ENCODE results near the gene KCND2. TPM values are rescaled to one million over a fixed set of nuclear protein-coding genes. Genes with fewer than 3 reads are reported as not detected.

Gene KCND2
- total and polyA plus RNA-seq, 2 of the 4 experiments (the other 2 are of a cell fraction), result under 0.01 TPM; not detected in 1

DNA sequence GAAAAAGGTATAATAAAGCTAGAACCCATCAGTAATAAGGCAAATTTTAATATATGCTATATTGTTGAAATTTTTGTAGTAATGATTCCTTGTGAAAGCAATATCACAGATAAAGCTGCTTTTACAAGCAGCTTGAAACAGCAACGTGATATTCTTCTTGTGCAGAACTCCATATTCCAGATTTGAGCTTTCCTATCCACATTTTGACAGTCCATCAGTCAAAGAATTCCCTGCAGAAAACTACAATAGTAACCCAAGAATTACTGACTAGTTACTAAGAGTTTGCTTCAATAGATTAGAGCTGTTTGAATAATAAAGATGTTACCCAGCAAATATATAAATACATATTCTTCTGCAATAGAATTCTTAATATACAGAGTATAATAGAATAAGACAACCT is 291.2 kb downstream of the KCND2 start:
- Histone ChIP-seq H3K36me3 (ENCODE audit: control insufficient read depth, insufficient read depth, low read length) (no peaks in the 10 kb centered on the region), H3K4me2 (ENCODE audit: low read depth, low read length) (no peak overlapping the region), H3K4me1 (ENCODE audit: control insufficient read depth, insufficient read depth, low read length) (no peaks in the 10 kb centered on the region), H2AK5ac (ENCODE audit: low read depth, low read length) (no peak overlapping the region), H2BK5ac (ENCODE audit: low read depth, low read length, poor library complexity, severe bottlenecking) (no peak overlapping the region), H3K56ac (ENCODE audit: extremely low read depth, insufficient read depth, low read length) (no peak overlapping the region), H3K27me3 (ENCODE audit: control insufficient read depth, insufficient read depth, low read length) (no peaks in the 10 kb centered on the region; the same call in 1 of the 2 replicates), H2BK15ac (ENCODE audit: low read depth, low read length) (no peak overlapping the region), H3K27ac (ENCODE audit: insufficient read depth, low read length) (no peak overlapping the region), H3K23ac (ENCODE audit: low read depth, low read length) (no peak overlapping the region), H3K4me3 (ENCODE audit: insufficient read depth, low read depth, low read length) (no peak overlapping the region), H4K5ac (ENCODE audit: low read depth, low read length) (no peak overlapping the region), H2AFZ (replicated peaks; ENCODE audit: low read length, poor library complexity) (no peak overlapping the region), H3K9me1 (ENCODE audit: insufficient read depth, low read length) (no peaks in the 10 kb centered on the region), H3K18ac (ENCODE audit: low read depth, low read length) (no peak overlapping the region), H4K8ac (ENCODE audit: low read depth in 2 of 2, low read length in 2 of 2) (no peak overlapping the region), H2AK9ac (replicated peaks; ENCODE audit: low read depth, low read length, poor library complexity) (no peak overlapping the region), H3K79me1 (ENCODE audit: low read depth in 1 of 2, low read length in 2 of 2) (no peaks in the 10 kb centered on the region), H3K9ac (ENCODE audit: low read depth, low read length) (no peak overlapping the region), H3K14ac (replicated peaks; ENCODE audit: low read depth, low read length) (no peak overlapping the region), H3K9me3 (ENCODE audit: control insufficient read depth, insufficient read depth, low read length) (no peaks in the 10 kb centered on the region), H2BK20ac (ENCODE audit: low read depth, low read length) (no peak overlapping the region), H4K91ac (ENCODE audit: insufficient read depth, low read depth, low read length) (no peak overlapping the region), H2BK120ac (ENCODE audit: low read depth, low read length) (no peak overlapping the region), H3K4ac (ENCODE audit: low read depth, low read length) (no peak overlapping the region), H4K20me1 (ENCODE audit: insufficient read depth, low read length) (no peaks in the 10 kb centered on the region)
- intact Hi-C loops (cut with micrococcal nuclease) (no loop called here), dilution Hi-C loops (cut with HindIII; ENCODE audit: low sequenced_read_pairs, unreplicated experiment) (no loop called here), in situ Hi-C loops (cut with MboI; ENCODE audit: low sequenced_read_pairs) (no loop called here)
- ChIA-PET CTCF (no interaction called here), POLR2A (ENCODE audit: unreplicated experiment) (no interaction called here)
- BruUV-seq (replicated peaks), result no TSS peak
- ATAC-seq (ENCODE audit: low read depth) (no peak), DNase-seq (no peak)
- WGBS, 2 experiments (ENCODE audit: extremely low coverage in 2 of 2, insufficient read length in 1 of 2), result no CpG with 5 or more reads among the region's 1 CpG
- TF ChIP-seq BHLHE40 (IDR thresholded peaks at IDR 0.05; ENCODE audit: low read depth, low read length), result no peak
- no peak for TF ChIP-seq CHD1 (IDR thresholded peaks at IDR 0.05; ENCODE audit: low read depth, low read length)
- no peak for TF ChIP-seq RAD21 (IDR thresholded peaks at IDR 0.05; ENCODE audit: low read length)
- TF ChIP-seq, protein P1, sequence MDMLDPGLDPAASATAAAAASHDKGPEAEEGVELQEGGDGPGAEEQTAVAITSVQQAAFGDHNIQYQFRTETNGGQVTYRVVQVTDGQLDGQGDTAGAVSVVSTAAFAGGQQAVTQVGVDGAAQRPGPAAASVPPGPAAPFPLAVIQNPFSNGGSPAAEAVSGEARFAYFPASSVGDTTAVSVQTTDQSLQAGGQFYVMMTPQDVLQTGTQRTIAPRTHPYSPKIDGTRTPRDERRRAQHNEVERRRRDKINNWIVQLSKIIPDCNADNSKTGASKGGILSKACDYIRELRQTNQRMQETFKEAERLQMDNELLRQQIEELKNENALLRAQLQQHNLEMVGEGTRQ (IDR thresholded peaks at IDR 0.05; ENCODE audit: low read depth, low read length), result no peak
